ENCODE data around the gene UNC80. TPM values are rescaled to one million over a fixed set of nuclear protein-coding genes. Genes with fewer than 3 reads are reported as not detected.
A peak's percentile ranks its signal among the peaks of the same experiment; 100 is the strongest.

The UNC80 gene
- total RNA-seq, 1 experiment from 2014 or later: not detected

DNA sequence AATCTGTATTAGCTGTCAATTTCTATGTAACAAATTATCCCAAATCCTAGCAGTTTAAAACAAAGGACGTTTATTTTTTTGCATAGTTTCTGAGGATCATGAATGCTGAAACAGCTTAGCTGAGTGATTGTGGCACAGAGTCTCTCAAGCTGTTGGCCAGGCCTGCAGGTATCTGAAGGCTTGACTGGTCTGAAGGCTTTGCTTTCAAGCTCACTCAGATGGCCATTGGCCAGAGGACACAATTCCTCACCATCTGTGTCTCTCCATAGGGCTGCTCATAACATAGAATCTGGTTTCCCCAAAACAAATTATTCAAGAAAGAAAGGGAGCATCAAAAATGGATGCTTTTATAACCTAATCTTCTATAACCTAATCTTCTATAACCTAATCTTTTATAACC lies 33.7 kb downstream of the UNC80 start:
- no peak for DNase-seq (ENCODE audit: low spot score)

- DNase-seq (ENCODE audit: low spot score): no peak
Observed at GRCh38 chr2:209806318-209806717, 34.7 kb downstream of the UNC80 start.

DNA sequence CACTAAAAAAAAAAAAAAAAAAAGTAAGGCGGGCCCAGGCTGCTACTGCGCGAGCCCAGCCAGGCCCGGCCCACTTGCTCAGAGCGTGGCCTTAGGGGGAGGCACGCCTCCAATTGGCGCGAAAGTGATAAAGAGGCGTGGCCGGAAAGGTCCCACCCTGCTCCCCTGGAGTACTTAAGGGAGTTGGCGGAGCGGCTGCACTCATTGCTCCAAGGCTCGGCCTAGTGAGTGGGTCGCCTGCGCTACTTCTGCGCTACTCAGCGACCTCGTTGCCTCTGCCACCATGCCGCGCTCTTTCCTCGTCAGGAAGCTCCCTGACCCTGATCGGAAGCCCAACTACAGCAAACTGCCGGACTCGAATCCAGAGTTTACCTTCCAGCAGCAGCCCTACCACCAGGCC lies 36.9 kb downstream of the UNC80 start:
- DNase-seq (ENCODE audit: low spot score): no peak

DNA sequence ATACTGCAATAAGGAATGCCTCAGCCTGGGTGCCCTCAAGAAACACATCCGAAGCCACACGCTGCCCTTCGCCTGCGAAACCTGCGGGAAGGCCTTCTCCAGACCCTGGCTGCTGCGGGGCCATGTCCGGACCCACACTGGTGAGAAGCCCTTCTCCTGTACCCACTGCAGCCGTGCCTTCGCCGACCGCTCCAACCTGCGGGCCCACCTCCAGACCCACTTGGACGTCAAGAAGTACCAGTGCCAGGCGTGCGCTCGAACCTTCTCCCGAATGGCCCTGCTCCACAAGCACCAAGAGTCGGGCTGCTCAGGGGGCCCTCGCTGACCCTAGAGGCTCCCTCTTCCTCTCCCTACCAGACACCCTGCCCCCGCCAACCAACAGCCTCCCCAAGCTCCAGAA lies 37.6 kb downstream of the UNC80 start:
- DNase-seq (ENCODE audit: low spot score): no peak

GRCh38 chr2:209817844-209818271 lies 46.2 kb downstream of the UNC80 start:
- DNase-seq (ENCODE audit: low spot score): no peak

GRCh38 chr2:209818939-209819338 lies 47.3 kb downstream of the UNC80 start:
- DNase-seq (ENCODE audit: low spot score): no peak

DNA sequence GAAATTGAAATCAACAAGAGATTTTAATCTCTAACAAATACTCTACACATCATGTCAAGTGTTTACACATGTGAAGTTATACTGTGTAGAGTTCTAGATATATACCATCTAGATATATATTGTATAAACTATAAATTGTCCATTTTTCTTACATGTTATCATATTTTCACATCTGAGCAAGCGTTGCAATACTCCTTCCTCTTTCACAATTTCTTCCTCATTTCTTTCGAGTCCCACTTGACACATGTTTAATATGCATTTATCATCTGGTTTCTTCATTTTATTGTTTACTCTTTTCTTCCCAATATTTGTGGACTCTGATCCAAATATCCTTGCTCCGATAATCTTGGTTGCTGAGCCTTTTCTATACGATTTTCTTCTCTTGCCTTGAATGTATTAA lies 50.2 kb downstream of the UNC80 start:
- no peak for DNase-seq (ENCODE audit: low spot score)

DNA sequence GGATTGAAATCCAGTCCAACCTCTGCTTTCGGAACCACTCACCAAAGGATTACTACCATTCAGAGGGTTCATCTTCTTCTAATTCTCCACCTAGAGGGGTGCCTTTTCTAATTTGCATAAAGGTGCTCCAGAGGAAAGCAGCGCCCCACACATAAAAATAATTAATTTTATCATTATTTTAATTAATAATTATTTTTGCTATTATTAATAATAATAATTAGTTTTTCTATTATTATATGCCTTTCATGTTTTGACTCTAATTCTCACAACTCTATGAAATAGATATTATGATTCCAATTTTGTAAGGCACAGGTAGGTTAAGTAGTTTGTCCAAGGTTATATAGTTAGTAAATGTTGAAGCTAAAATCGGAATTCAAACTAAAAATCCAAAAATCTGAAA lies 51.9 kb downstream of the UNC80 start:
- DNase-seq (ENCODE audit: low spot score): no peak

DNA sequence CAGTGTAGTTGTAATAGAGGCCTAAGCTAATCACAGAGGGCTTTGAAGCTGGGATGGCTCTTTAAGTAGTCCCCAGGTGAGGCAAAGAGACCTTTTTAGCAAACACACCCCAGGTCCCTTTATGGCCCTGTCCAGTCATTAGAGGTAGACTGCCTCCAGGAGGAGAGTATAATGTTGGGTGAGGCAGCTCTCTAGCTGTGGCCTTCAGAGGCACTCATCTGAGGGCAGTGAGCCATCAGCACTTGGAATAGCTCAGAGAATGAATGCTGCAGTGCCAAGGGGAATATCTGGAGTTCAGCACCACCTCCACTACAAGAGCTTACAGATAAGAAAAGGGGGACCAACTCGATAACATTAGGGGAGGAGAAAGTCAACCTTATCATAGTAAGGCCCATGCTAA lies 52.8 kb downstream of the UNC80 start:
- DNase-seq (ENCODE audit: low spot score): no peak

DNA sequence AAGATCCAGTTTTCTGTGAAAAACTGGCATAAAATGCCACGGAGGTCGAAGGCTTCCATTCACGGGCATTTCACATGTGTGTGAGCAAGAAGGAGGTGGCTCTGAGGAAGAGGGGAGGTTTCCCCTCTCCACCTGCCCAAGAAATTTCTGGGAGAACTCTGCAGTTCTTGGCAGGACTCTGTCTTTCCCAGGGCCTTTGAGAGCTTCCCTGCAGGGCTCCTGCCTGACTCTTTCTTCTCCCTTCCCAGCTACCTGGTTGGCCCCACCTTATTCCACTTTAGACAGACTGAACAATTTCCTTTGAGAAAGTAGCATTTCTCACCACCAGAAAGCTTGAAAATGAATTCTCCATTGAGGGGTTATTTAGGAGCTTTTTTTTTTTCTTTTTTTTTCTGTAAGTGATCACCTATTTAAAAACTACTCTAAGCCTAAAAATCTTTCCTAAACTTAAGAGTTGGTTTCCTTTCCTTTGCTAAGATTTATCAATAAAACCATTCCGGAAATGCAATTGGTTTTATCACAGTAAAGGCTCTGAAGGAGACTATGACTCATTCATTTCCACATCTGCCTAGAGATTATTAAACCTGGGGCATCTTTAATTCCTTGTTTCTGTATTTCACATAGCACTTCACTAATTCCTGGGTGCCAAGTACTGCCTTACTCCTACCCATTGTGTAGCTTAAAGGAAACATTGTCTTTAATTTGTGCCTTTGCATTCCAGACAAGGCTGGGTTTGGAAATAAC lies 59.3 kb downstream of the UNC80 start:
- peak; percentile 69 for DNase-seq (ENCODE audit: low spot score)

DNA sequence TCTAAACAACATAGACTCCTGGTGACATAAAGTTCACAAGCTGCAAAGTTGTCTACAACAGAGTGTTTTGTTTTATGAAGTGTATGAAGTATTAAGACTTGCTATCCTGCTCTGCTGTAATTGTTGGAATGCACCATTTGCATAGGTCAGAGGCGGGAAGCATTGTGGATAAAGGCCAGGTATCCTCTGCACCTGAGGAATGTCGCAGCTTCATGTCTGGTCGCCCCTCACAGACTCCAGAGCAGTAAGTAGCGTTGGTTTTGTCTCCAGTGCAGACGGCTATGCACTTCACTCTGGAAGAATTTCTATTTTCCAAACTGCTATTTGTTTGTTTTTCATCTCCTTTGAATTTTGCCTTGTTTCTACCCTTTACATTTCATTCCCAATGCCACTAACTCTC lies 63.1 kb downstream of the UNC80 start:
- DNase-seq (ENCODE audit: low spot score): no peak

GRCh38 chr2:209840434-209840833 lies 68.8 kb downstream of the UNC80 start:
- DNase-seq (ENCODE audit: low spot score): no peak

DNA sequence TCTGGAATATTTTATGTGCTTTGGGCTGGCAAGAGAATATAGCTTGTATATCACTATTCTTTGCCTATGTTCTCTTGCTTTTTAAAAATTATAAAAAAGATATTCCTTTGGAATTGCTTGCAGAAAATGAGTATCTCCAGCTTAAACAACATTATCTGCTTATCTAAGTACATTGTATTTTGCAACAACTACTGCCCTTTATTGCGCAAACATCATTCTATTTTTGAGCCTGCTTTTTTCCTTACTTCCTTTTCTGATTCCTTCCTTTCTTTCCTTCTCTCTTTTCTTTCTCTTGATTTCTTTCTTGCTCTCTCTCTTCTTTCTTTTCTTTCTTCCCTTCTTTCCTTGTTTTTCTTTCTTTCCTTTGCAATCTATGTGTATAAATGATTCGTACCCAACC lies 74.0 kb downstream of the UNC80 start:
- no peak for DNase-seq (ENCODE audit: low spot score)

- DNase-seq (ENCODE audit: low spot score): no peak
Observed at GRCh38 chr2:209864716-209865295, 93.2 kb downstream of the UNC80 start.

- DNase-seq (ENCODE audit: low spot score): no peak
Observed at GRCh38 chr2:209868271-209868994, 96.8 kb downstream of the UNC80 start.

- no peak for DNase-seq (ENCODE audit: low spot score)
Observed at GRCh38 chr2:209870067-209870466, 98.4 kb downstream of the UNC80 start.

- DNase-seq (ENCODE audit: low spot score): peak; percentile 82
Observed at GRCh38 chr2:209872675-209873074, 101.0 kb downstream of the UNC80 start.

- no peak for DNase-seq (ENCODE audit: low spot score)
Observed at GRCh38 chr2:209875270-209875669, 103.6 kb downstream of the UNC80 start.

GRCh38 chr2:209876211-209876610 lies 104.6 kb downstream of the UNC80 start:
- DNase-seq (ENCODE audit: low spot score): no peak

- DNase-seq (ENCODE audit: low spot score): no peak
Observed at GRCh38 chr2:209878701-209879100, 107.1 kb downstream of the UNC80 start.

GRCh38 chr2:209900638-209901037 lies 129.0 kb downstream of the UNC80 start:
- DNase-seq (ENCODE audit: low spot score): no peak

- no peak for DNase-seq (ENCODE audit: low spot score)
Observed at GRCh38 chr2:209901172-209901571, 129.5 kb downstream of the UNC80 start.

DNA sequence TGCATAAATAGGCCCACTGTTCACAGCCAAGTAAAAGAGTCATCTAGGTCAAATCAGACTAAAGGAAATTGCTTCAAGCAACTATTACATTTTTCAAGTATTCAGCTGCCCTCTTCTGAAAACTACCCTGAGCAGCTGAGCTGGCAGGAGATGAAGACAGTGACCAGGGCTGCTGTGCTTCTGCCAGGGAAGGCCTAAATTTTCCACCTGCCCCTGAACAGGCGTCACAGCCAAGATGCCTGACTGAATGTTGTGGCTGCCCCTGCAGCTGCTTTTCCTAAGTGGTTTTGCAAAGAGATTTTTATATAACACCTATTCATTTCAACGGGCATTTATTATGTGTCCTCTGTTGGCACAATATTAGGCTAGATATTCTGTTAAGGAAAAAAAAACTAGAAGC lies 134.1 kb downstream of the UNC80 start:
- DNase-seq (ENCODE audit: low spot score): no peak
